ENCODE measurements around the gene ATP8A2.

Gene ATP8A2

DNA sequence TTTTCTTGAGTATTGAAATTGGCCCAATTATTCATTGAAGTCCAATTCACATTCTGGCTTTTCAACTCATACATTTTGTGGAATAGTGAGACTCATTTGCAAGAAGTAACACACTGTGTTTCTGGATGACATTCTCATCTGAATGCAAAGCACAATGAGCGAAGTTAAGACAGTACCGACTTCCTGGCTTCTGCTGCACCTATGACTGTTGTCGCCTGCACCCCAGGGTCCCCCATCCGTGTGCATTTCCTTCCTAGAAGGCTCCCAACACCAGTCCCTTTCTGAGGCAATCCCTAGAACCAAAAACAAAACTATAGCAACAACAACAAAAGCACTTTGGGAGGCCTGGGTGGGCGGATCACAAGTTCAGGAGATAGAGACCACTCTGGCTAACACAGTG, 496.7 kb downstream of the ATP8A2 start:
- Histone ChIP-seq H3K27me3 (ENCODE audit: control insufficient read depth, insufficient read depth, low read length) (no peaks in the 10 kb centered on the region), H3K4me3 (ENCODE audit: low read depth, low read length) (no peak overlapping the region), H3K79me2 (no peaks in the 10 kb centered on the region), H3K27ac (no peak overlapping the region), H3K36me3 (ENCODE audit: control insufficient read depth, insufficient read depth, low read length) (no peaks in the 10 kb centered on the region), H3K4me2 (ENCODE audit: low read length) (no peak overlapping the region), H3K4me1 (no peaks in the 10 kb centered on the region), H3K9ac (no peak overlapping the region), H2AFZ (no peak overlapping the region), H3K9me3 (ENCODE audit: control insufficient read depth, low read length) (no peaks in the 10 kb centered on the region)
- TF ChIP-seq, protein P1, sequence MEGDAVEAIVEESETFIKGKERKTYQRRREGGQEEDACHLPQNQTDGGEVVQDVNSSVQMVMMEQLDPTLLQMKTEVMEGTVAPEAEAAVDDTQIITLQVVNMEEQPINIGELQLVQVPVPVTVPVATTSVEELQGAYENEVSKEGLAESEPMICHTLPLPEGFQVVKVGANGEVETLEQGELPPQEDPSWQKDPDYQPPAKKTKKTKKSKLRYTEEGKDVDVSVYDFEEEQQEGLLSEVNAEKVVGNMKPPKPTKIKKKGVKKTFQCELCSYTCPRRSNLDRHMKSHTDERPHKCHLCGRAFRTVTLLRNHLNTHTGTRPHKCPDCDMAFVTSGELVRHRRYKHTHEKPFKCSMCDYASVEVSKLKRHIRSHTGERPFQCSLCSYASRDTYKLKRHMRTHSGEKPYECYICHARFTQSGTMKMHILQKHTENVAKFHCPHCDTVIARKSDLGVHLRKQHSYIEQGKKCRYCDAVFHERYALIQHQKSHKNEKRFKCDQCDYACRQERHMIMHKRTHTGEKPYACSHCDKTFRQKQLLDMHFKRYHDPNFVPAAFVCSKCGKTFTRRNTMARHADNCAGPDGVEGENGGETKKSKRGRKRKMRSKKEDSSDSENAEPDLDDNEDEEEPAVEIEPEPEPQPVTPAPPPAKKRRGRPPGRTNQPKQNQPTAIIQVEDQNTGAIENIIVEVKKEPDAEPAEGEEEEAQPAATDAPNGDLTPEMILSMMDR (IDR thresholded peaks at IDR 0.05) = no peak

DNA sequence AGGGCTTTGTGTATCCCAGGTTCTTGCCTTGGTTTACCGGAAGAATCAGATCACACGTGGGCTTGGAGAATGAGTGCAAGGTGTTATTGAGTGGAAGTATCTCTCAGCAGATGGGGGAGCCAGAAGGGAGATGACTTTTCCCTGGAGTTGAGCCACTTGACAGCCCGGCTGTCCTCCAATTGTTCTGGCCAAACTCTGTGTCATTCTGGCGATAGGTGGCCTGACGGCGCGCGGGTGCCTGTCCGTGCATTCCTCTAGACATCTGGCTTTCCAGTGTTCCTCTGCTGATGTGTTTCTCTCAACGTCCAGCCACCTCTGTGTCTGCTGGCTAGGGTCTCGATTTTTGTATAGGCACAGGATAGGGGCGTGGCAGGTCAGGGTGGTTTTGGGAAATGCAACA, 498.2 kb downstream of the ATP8A2 start:
- Histone ChIP-seq H3K27ac (no peak overlapping the region), H3K9me3 (ENCODE audit: control insufficient read depth, low read length) (no peaks in the 10 kb centered on the region), H3K9ac (no peak overlapping the region), H3K36me3 (ENCODE audit: control insufficient read depth, insufficient read depth, low read length) (no peaks in the 10 kb centered on the region), H2AFZ (no peak overlapping the region), H3K27me3 (ENCODE audit: control insufficient read depth, insufficient read depth, low read length) (no peaks in the 10 kb centered on the region), H3K4me2 (ENCODE audit: low read length) (no peak overlapping the region), H3K4me3 (ENCODE audit: low read depth, low read length) (no peak overlapping the region), H3K4me1 (no peaks in the 10 kb centered on the region), H3K79me2 (no peaks in the 10 kb centered on the region)
- TF ChIP-seq, protein P1 (IDR thresholded peaks at IDR 0.05) = no peak

DNA sequence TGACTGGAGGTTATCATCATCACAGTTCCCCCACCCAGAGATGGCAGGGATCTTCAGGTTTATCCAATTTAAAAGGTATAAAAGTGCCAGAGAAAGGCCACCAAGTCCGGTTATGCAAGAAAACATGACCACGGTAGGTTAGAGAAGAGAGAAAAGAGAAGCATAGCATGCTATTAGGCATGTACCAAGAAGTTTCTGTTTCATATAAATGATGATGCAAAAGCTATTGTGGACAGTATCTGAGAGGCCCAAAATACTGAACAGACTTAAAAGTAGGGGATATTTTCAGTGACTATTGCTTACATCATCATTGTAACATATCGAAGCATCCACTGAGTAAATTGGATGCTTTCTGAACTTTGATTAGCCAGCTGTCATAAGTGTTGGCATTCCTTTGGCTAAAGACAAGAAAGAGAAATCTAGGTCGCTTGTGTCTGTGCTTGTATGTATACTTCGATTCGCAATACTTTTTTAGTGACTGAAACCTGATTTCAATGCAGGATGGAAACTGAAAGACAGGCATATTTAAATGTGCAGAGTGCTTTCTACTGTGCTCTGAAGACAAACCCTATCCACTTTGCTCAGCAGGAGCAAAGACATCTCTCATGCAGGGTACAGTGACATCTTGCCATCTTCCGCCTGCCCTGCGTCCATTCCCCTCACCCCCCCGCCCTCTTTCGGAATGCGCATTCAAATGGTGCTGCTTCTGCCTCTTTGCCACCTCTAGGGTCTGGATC, 499.8 kb downstream of the ATP8A2 start:
- Histone ChIP-seq H3K4me2 (ENCODE audit: low read length) (no peak overlapping the region), H3K4me1 (no peaks in the 10 kb centered on the region), H3K27ac (no peak overlapping the region), H3K27me3 (ENCODE audit: control insufficient read depth, insufficient read depth, low read length) (no peaks in the 10 kb centered on the region), H2AFZ (no peak overlapping the region), H3K9ac (no peak overlapping the region), H3K36me3 (ENCODE audit: control insufficient read depth, insufficient read depth, low read length) (no peaks in the 10 kb centered on the region), H3K79me2 (no peaks in the 10 kb centered on the region), H3K4me3 (ENCODE audit: low read depth, low read length) (no peak overlapping the region), H3K9me3 (ENCODE audit: control insufficient read depth, low read length) (no peaks in the 10 kb centered on the region)
- TF ChIP-seq, protein P1 (IDR thresholded peaks at IDR 0.05) = no peak

DNA sequence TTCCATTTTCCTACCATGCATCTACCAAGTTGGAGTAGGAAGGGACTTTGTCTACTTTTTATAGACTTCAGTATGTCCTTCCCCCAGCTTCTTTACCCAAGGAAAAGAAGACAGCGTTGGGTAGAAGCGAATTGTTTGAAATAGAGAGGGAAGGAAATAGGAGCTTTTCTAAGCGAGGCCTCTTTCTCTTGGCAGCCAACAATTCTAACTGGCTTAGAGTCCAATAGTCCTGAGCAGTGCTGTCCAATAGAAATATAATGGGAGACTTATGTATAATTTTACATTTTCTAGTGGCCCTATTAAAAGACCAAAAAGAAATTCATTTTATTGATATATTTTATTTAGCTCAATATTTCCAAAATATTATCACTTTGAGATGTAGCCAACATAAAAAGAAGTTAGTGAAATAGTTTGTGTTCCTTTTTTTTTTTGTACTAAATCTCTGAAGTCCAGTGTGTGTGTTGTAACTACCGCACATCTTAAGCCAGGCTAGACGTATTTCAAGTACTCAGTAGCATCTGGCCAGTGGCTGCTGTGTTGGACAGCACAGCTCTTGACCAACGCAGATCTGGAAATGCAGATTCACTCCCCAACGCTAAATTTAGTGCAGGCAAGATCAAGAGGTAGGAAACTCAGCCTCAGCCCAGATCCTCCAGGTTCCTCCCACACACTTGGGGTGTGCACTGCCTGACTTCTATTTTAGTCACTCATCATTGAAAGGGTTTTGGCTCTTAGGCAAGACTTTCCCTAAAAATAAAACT, 500.9 kb downstream of the ATP8A2 start:
- no peaks in the 10 kb centered on the region for H3K4me1 ChIP-seq
- no peak overlapping the region for H2AFZ ChIP-seq
- no peak overlapping the region for H3K4me3 ChIP-seq (ENCODE audit: low read depth, low read length)
- H3K4me2 ChIP-seq (ENCODE audit: low read length) = no peak overlapping the region
- TF ChIP-seq, protein P1 (IDR thresholded peaks at IDR 0.05) = no peak
- no peaks in the 10 kb centered on the region for H3K9me3 ChIP-seq (ENCODE audit: control insufficient read depth, low read length)
- no peak overlapping the region for H3K9ac ChIP-seq
- no peaks in the 10 kb centered on the region for H3K36me3 ChIP-seq (ENCODE audit: control insufficient read depth, insufficient read depth, low read length)
- H3K27me3 ChIP-seq (ENCODE audit: control insufficient read depth, insufficient read depth, low read length) = no peaks in the 10 kb centered on the region
- H3K27ac ChIP-seq = no peak overlapping the region
- H3K79me2 ChIP-seq = no peaks in the 10 kb centered on the region

Measured in parathyroid adenoma (tissue), 2 donors.